ENCODE data around the gene NAT14. TPM values are rescaled to one million over a fixed set of nuclear protein-coding genes. Genes with fewer than 3 reads are reported as not detected.
"Not testable (repeated sequence)": the region's sequence is repeated elsewhere in the genome, so short reads cannot be mapped to it uniquely, and the experiment has no call there.

The NAT14 gene
- 21.2 and 40.6 TPM in 2 replicates for polyA plus RNA-seq (2014; cell fraction: cytosol; rRNA removed)
- polyA plus RNA-seq (2014; cell fraction: nucleus; rRNA removed) = 95.9 and 121 TPM in 2 replicates

- peak; percentile 62 for DNase-seq (ENCODE audit: low spot score)
Observed at GRCh38 chr19:55484593-55485438, at the start of gene NAT14. TSS of gene NAT14 (plus strand) at chr19:55485188. CDS start at chr19:55485709, 521 bp downstream.

GRCh38 chr19:55436847-55437246 is 48.1 kb upstream of the NAT14 start:
- DNase-seq (ENCODE audit: low spot score) = no peak

- peak; percentile 29 for DNase-seq (ENCODE audit: low spot score)
Observed at GRCh38 chr19:55437410-55437809, 47.6 kb upstream of the NAT14 start.

- DNase-seq (ENCODE audit: low spot score) = no peak
Observed at GRCh38 chr19:55439052-55439451, 45.9 kb upstream of the NAT14 start.

GRCh38 chr19:55440411-55441105 is 44.4 kb upstream of the NAT14 start:
- DNase-seq (ENCODE audit: low spot score) = no peak

GRCh38 chr19:55441319-55441691 is 43.7 kb upstream of the NAT14 start:
- DNase-seq (ENCODE audit: low spot score) = no peak

- no peak for DNase-seq (ENCODE audit: low spot score)
Observed at GRCh38 chr19:55441692-55442321, 43.2 kb upstream of the NAT14 start.

GRCh38 chr19:55442372-55442961 is 42.5 kb upstream of the NAT14 start:
- no peak for DNase-seq (ENCODE audit: low spot score)

GRCh38 chr19:55443045-55443823 is 41.8 kb upstream of the NAT14 start, which contains the start of gene SHISA7:
TSS of gene SHISA7 (minus strand) at chr19:55443300. CDS start at chr19:55442863, 437 bp downstream.
- DNase-seq (ENCODE audit: low spot score) = no peak

- no peak for DNase-seq (ENCODE audit: low spot score)
Observed at GRCh38 chr19:55443824-55444480, 41.0 kb upstream of the NAT14 start.

GRCh38 chr19:55444646-55445045 is 40.3 kb upstream of the NAT14 start:
- DNase-seq (ENCODE audit: low spot score) = no peak

GRCh38 chr19:55446060-55446459 is 38.9 kb upstream of the NAT14 start:
- no peak for DNase-seq (ENCODE audit: low spot score)

- DNase-seq (ENCODE audit: low spot score) = peak; percentile 51
Observed at GRCh38 chr19:55447421-55448174, 37.4 kb upstream of the NAT14 start.

- not testable (repeated sequence) for DNase-seq (ENCODE audit: low spot score)
Observed at GRCh38 chr19:55448175-55448490, 36.9 kb upstream of the NAT14 start.

GRCh38 chr19:55449469-55449868 is 35.5 kb upstream of the NAT14 start:
- DNase-seq (ENCODE audit: low spot score) = no peak

GRCh38 chr19:55451163-55451964 is 33.6 kb upstream of the NAT14 start:
- no peak for DNase-seq (ENCODE audit: low spot score)

GRCh38 chr19:55451965-55452748 is 32.8 kb upstream of the NAT14 start:
- DNase-seq (ENCODE audit: low spot score) = no peak

GRCh38 chr19:55452749-55453346 is 32.1 kb upstream of the NAT14 start:
- DNase-seq (ENCODE audit: low spot score) = peak; percentile 89

Measured in SK-N-DZ (cell line).